A549 (cell line): ENCODE measurements around the gene GTPBP8. TPM values are rescaled to one million over a fixed set of nuclear protein-coding genes. Genes with fewer than 3 reads are reported as not detected.

Experiments
- ATAC-seq, 2 experiments: fragments of 200-7000 bp in 1 of 2; fragments of >200 bp in 1 of 2; cut with Nextera tagmentation in 1 of 2; cut with Tn5 transposase in 1 of 2; 3 replicates each; pipeline versions ENCODE4 v1.8.0 to v1.9.1; 2018 to 2020; ENCODE audit warnings: mild to moderate bottlenecking in 1 of 2, moderate library complexity in 1 of 2
- CTCF ChIA-PET: fragments of 300-600 bp; sonication (Branson Sonifier 250); formaldehyde crosslinking; extraction: SDS; loops from one replicate; lab custom pipeline; 2021; ENCODE audit warnings: antibody characterized with exemption, inconsistent platforms; lab: Yijun Ruan, JAX
- POLR2A ChIA-PET: fragments of 350-600 bp; formaldehyde crosslinking; extraction: SDS; loops from one replicate; lab custom pipeline; 2021; ENCODE audit warnings: antibody characterized with exemption, inconsistent platforms; lab: Yijun Ruan, JAX
- DNase-seq, 2 experiments: peaks; one replicate each; pipeline versions ENCODE4 v3.0.0 to v3.0.0-alpha.2; 2011 to 2016; ENCODE audit warnings: low read depth in 1 of 2, low spot score in 1 of 2
- FAIRE-seq: peaks from 2 replicates; lab custom pipeline; 2011; peaks lifted over from hg19 to GRCh38; lab: Jason Lieb, UNC
- H3K27ac ChIP-seq, 2 experiments: fragments of >200 bp; sonication (Bioruptor Twin); formaldehyde crosslinking; 3 replicates each; pipeline ENCODE4 v1.5.1; 2016 to 2017
- H3K4me1 ChIP-seq: fragments of >200 bp; sonication (Bioruptor Twin); formaldehyde crosslinking; 3 replicates; pipeline ENCODE4 v1.6.1; 2016
- H3K4me2 ChIP-seq: fragments of >200 bp; sonication (Bioruptor Twin); formaldehyde crosslinking; 3 replicates; pipeline ENCODE4 v1.6.1; 2016
- H3K4me3 ChIP-seq: fragments of >200 bp; sonication (Bioruptor Twin); formaldehyde crosslinking; 3 replicates; pipeline ENCODE4 v1.5.1; 2016
- H3K9me3 ChIP-seq: fragments of >200 bp; sonication (Bioruptor Twin); formaldehyde crosslinking; 3 replicates; pipeline ENCODE4 v1.6.1; 2016
- CEBPB ChIP-seq, 2 experiments: fragments of >200 bp in 1 of 2; sonication (Bioruptor Twin) in 1 of 2; formaldehyde crosslinking in 1 of 2; IDR thresholded peaks; 2 replicates each; pipeline ENCODE4 v1.6.1; 2012 to 2016
- EHMT2 ChIP-seq: fragments of 200-600 bp; sonication (generic); IDR thresholded peaks from 2 replicates; pipeline ENCODE4 v1.6.1; 2016; ENCODE audit warnings: antibody characterized with exemption, low read depth, mild to moderate bottlenecking, moderate library complexity
- ESRRA ChIP-seq: fragments of 150-350 bp; IDR thresholded peaks from 2 replicates; pipeline ENCODE4 v1.6.1; 2014; ENCODE audit warnings: mild to moderate bottlenecking, low read length, borderline replicate concordance
- GATA3 ChIP-seq: IDR thresholded peaks from 2 replicates; pipeline ENCODE4 v1.6.1; 2012; ENCODE audit warnings: borderline replicate concordance
- HOXB5 ChIP-seq: fragments of 250-450 bp; sonication (Bioruptor Pico); IDR thresholded peaks from 2 replicates; pipeline ENCODE4 v1.5.0; 2020; ENCODE audit warnings: mild to moderate bottlenecking, moderate library complexity
- JUNB ChIP-seq: fragments of >200 bp; sonication (Bioruptor Twin); formaldehyde crosslinking; IDR thresholded peaks from 2 replicates; pipeline ENCODE4 v1.6.1; 2016
- MAZ ChIP-seq: fragments of 150-350 bp; IDR thresholded peaks from 2 replicates; pipeline ENCODE4 v1.6.1; 2014; ENCODE audit warnings: antibody characterized with exemption, low read depth, low read length, borderline replicate concordance
- MYC ChIP-seq: IDR thresholded peaks from 2 replicates; pipeline ENCODE4 v1.6.1; 2012; ENCODE audit warnings: mild to moderate bottlenecking, inconsistent platforms, low read length, improper control_type of control experiment, borderline replicate concordance
- RFX5 ChIP-seq: fragments of 450-650 bp; IDR thresholded peaks from 2 replicates; pipeline ENCODE4 v1.7.1; 2014; ENCODE audit warnings: antibody characterized with exemption, mild to moderate bottlenecking, moderate library complexity
- SREBF2 ChIP-seq: fragments of 450-650 bp; IDR thresholded peaks from 2 replicates; pipeline ENCODE4 v1.6.1; 2014; ENCODE audit warnings: mild to moderate bottlenecking, moderate library complexity
- polyA plus RNA-seq, 4 experiments: library from polyadenylated mRNA; depleted of rRNA in 3 of 4; stranded (reverse); fragments of >200 nt; fragmentation: RNase III in 1 of 4; extraction: RNeasy Plus Mini Kit Qiagen cat#74134 plus additional on column Dnase treatment in 1 of 4; gene quantifications; 2 replicates in 3 of 4; 3 replicates in 1 of 4; pipeline ENCODE4 v1.2.3, GENCODE V29; 2011 to 2017
- TF ChIP-seq, protein P1 (sequence below): fragments of 200-600 bp; sonication (generic); IDR thresholded peaks from 2 replicates; pipeline ENCODE4 v1.6.1; 2016; ENCODE audit warnings: antibody characterized with exemption, mild to moderate bottlenecking, moderate library complexity
- TF ChIP-seq, protein P2 (sequence below): fragments of 250-450 bp; sonication (Bioruptor Pico); IDR thresholded peaks from 2 replicates; pipeline ENCODE4 v1.5.0; 2020; ENCODE audit warnings: low read depth, mild to moderate bottlenecking, moderate library complexity
- TF ChIP-seq, protein P3 (sequence below): fragments of 450-650 bp; IDR thresholded peaks from 2 replicates; pipeline ENCODE4 v1.6.1; 2014; ENCODE audit warnings: antibody characterized with exemption
- TF ChIP-seq, protein P4 (sequence below): fragments of 150-350 bp; IDR thresholded peaks from 2 replicates; pipeline ENCODE4 v1.6.1; 2014; ENCODE audit warnings: low read depth, mild to moderate bottlenecking, low read length
- TF ChIP-seq, protein P5 (sequence below): IDR thresholded peaks from 2 replicates; pipeline ENCODE4 v1.6.1; 2012
- TF ChIP-seq, protein P6 (sequence below): fragments of 250-450 bp; sonication (Bioruptor Pico); IDR thresholded peaks from 2 replicates; pipeline ENCODE4 v1.5.0; 2021; ENCODE audit warnings: mild to moderate bottlenecking, moderate library complexity, borderline replicate concordance
- TF ChIP-seq, protein P7 (sequence below): fragments of >200 bp; sonication (Bioruptor Twin); formaldehyde crosslinking; IDR thresholded peaks from 3 replicates; pipeline ENCODE4 v1.6.1; 2016
- TF ChIP-seq, protein P8 (sequence below): IDR thresholded peaks from 2 replicates; pipeline ENCODE4 v1.6.1; 2012

Gene GTPBP8
- polyA plus RNA-seq, 2 of the 4 experiments (the other 2 are of a cell fraction) = 18.3 to 26.6 TPM

DNA sequence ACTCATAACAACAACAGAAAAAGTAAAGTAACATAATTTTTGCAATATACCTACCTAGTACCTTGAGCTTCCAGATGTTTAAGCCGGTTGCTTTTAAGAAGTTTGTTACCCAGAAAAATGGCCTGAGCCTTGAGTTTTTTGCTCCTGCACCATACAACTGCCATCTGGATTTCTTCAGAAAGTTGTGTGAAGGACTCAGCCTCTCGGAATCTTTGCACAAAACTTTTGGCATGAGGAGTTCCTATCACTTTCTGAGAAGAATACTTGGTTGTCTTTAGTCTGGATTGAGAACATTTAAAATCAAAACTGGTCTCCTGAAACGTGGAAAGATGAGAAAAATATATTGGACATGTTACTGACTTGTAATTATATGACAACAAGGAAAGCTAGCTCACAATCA, 17.3 kb downstream of the GTPBP8 start (continued):
- TF ChIP-seq, protein P1, sequence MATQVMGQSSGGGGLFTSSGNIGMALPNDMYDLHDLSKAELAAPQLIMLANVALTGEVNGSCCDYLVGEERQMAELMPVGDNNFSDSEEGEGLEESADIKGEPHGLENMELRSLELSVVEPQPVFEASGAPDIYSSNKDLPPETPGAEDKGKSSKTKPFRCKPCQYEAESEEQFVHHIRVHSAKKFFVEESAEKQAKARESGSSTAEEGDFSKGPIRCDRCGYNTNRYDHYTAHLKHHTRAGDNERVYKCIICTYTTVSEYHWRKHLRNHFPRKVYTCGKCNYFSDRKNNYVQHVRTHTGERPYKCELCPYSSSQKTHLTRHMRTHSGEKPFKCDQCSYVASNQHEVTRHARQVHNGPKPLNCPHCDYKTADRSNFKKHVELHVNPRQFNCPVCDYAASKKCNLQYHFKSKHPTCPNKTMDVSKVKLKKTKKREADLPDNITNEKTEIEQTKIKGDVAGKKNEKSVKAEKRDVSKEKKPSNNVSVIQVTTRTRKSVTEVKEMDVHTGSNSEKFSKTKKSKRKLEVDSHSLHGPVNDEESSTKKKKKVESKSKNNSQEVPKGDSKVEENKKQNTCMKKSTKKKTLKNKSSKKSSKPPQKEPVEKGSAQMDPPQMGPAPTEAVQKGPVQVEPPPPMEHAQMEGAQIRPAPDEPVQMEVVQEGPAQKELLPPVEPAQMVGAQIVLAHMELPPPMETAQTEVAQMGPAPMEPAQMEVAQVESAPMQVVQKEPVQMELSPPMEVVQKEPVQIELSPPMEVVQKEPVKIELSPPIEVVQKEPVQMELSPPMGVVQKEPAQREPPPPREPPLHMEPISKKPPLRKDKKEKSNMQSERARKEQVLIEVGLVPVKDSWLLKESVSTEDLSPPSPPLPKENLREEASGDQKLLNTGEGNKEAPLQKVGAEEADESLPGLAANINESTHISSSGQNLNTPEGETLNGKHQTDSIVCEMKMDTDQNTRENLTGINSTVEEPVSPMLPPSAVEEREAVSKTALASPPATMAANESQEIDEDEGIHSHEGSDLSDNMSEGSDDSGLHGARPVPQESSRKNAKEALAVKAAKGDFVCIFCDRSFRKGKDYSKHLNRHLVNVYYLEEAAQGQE = no peak
- TF ChIP-seq, protein P2, sequence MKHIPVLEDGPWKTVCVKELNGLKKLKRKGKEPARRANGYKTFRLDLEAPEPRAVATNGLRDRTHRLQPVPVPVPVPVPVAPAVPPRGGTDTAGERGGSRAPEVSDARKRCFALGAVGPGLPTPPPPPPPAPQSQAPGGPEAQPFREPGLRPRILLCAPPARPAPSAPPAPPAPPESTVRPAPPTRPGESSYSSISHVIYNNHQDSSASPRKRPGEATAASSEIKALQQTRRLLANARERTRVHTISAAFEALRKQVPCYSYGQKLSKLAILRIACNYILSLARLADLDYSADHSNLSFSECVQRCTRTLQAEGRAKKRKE (CRISPR knock-in tag) = no peak
- TF ChIP-seq, protein P3, sequence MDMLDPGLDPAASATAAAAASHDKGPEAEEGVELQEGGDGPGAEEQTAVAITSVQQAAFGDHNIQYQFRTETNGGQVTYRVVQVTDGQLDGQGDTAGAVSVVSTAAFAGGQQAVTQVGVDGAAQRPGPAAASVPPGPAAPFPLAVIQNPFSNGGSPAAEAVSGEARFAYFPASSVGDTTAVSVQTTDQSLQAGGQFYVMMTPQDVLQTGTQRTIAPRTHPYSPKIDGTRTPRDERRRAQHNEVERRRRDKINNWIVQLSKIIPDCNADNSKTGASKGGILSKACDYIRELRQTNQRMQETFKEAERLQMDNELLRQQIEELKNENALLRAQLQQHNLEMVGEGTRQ = no peak
- TF ChIP-seq CEBPB (IDR thresholded peaks at IDR 0.05) = no peak

DNA sequence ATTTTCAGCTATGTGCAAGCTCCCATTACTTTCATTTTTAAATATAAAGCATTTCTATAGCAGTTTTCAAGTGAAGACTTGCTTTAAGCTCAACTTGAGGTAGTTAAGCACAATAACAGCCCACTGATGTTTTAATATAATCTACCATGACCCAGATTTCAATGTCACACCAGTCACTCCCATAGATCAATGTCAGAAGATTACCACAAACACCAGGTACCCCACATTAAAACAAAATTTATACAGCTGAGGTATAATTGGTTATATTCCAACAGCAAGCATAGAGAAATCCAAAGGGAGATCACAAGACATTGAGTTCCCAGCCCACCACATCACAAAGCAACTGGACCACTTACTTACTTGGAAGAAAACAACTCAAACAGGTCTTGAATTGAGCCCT, 22.8 kb downstream of the GTPBP8 start:
- CTCF ChIA-PET = interaction anchor here (0.6 to 2.0 kb wide), 5 partner anchors 9 to 450 kb away, joined by 3 to 6 read pairs (median 3); no protein-coding TSS in a partner anchor
- no peak for FAIRE-seq
- TF ChIP-seq, protein P4, sequence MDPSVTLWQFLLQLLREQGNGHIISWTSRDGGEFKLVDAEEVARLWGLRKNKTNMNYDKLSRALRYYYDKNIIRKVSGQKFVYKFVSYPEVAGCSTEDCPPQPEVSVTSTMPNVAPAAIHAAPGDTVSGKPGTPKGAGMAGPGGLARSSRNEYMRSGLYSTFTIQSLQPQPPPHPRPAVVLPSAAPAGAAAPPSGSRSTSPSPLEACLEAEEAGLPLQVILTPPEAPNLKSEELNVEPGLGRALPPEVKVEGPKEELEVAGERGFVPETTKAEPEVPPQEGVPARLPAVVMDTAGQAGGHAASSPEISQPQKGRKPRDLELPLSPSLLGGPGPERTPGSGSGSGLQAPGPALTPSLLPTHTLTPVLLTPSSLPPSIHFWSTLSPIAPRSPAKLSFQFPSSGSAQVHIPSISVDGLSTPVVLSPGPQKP = no peak
- TF ChIP-seq, protein P5, sequence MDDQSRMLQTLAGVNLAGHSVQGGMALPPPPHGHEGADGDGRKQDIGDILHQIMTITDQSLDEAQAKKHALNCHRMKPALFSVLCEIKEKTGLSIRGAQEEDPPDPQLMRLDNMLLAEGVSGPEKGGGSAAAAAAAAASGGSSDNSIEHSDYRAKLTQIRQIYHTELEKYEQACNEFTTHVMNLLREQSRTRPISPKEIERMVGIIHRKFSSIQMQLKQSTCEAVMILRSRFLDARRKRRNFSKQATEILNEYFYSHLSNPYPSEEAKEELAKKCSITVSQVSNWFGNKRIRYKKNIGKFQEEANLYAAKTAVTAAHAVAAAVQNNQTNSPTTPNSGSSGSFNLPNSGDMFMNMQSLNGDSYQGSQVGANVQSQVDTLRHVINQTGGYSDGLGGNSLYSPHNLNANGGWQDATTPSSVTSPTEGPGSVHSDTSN = no peak
- no peak for TF ChIP-seq SREBF2
- TF ChIP-seq HOXB5 (CRISPR knock-in tag) = no peak
- no peak for TF ChIP-seq MAZ
- TF ChIP-seq, protein P6, sequence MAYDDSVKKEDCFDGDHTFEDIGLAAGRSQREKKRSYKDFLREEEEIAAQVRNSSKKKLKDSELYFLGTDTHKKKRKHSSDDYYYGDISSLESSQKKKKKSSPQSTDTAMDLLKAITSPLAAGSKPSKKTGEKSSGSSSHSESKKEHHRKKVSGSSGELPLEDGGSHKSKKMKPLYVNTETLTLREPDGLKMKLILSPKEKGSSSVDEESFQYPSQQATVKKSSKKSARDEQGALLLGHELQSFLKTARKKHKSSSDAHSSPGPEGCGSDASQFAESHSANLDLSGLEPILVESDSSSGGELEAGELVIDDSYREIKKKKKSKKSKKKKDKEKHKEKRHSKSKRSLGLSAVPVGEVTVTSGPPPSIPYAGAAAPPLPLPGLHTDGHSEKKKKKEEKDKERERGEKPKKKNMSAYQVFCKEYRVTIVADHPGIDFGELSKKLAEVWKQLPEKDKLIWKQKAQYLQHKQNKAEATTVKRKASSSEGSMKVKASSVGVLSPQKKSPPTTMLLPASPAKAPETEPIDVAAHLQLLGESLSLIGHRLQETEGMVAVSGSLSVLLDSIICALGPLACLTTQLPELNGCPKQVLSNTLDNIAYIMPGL (CRISPR knock-in tag) = no peak
- TF ChIP-seq GATA3 = no peak
- TF ChIP-seq EHMT2 = no peak
- no peak for TF ChIP-seq MYC
- TF ChIP-seq, protein P7, sequence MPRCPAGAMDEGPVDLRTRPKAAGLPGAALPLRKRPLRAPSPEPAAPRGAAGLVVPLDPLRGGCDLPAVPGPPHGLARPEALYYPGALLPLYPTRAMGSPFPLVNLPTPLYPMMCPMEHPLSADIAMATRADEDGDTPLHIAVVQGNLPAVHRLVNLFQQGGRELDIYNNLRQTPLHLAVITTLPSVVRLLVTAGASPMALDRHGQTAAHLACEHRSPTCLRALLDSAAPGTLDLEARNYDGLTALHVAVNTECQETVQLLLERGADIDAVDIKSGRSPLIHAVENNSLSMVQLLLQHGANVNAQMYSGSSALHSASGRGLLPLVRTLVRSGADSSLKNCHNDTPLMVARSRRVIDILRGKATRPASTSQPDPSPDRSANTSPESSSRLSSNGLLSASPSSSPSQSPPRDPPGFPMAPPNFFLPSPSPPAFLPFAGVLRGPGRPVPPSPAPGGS = no peak
- no peak for TF ChIP-seq JUNB
- no peak for TF ChIP-seq RFX5
- TF ChIP-seq ESRRA = no peak
- TF ChIP-seq, protein P8, sequence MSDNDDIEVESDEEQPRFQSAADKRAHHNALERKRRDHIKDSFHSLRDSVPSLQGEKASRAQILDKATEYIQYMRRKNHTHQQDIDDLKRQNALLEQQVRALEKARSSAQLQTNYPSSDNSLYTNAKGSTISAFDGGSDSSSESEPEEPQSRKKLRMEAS = no peak
- TF ChIP-seq, all 56 proteins: peak for 0
- ATAC-seq = no peak
- Histone ChIP-seq H3K9me3 (no peaks in the 10 kb centered on the region), H3K4me1 (peaks cover 8% of the 10 kb centered on the region), H3K4me2 (no peak overlapping the region), H3K4me3 (no peak overlapping the region), H3K27ac (no peak overlapping the region)
- no peak for DNase-seq
- POLR2A ChIA-PET = interaction anchor here (0.7 kb wide), 1 partner anchor 1250 kb away, joined by 3 read pairs; no protein-coding TSS in a partner anchor
